AML-193 (cell line): Measurements from ENCODE around the gene TMEM123.

ENCODE experiments used
- DNase-seq, 2 experiments: peaks; one replicate each; lab custom pipeline; 2025; lab: John Stamatoyannopoulos, UW

The TMEM123 gene

GRCh38 chr11:102452461-102453301 lies at the start of gene TMEM123:
TMEM123 (minus strand) TSS chr11:102452765; CDS start chr11:102452623, 142 bp downstream.
- DNase-seq, result peak; percentile 80 to 86

- no peak for DNase-seq
These were observed 48.3 kb upstream of the TMEM123 start for GRCh38 chr11:102500829-102501228.

GRCh38 chr11:102499931-102500330 lies 47.4 kb upstream of the TMEM123 start:
- DNase-seq, result no peak

- no peak for DNase-seq
These were observed 46.6 kb upstream of the TMEM123 start for GRCh38 chr11:102499151-102499550.

GRCh38 chr11:102497061-102497460 lies 44.5 kb upstream of the TMEM123 start:
- no peak for DNase-seq

GRCh38 chr11:102495161-102496042 lies 42.8 kb upstream of the TMEM123 start:
- DNase-seq, result peak; percentile 71 to 73

- no peak for DNase-seq
These were observed 41.7 kb upstream of the TMEM123 start for GRCh38 chr11:102494216-102494615.

- no peak for DNase-seq
These were observed 41.0 kb upstream of the TMEM123 start for GRCh38 chr11:102493524-102493923.

GRCh38 chr11:102491969-102492368 lies 39.4 kb upstream of the TMEM123 start:
- DNase-seq, result no peak

GRCh38 chr11:102489186-102490145 lies 36.9 kb upstream of the TMEM123 start:
- DNase-seq, result no peak

GRCh38 chr11:102488208-102488607 lies 35.6 kb upstream of the TMEM123 start:
- DNase-seq, result no peak

- DNase-seq, result peak; percentile 74 to 80
These were observed 34.6 kb upstream of the TMEM123 start for GRCh38 chr11:102487214-102487613.

GRCh38 chr11:102486584-102486983 lies 34.0 kb upstream of the TMEM123 start:
- no peak for DNase-seq

GRCh38 chr11:102485095-102485722 lies 32.6 kb upstream of the TMEM123 start:
- no peak for DNase-seq

- no peak for DNase-seq
These were observed 29.9 kb upstream of the TMEM123 start for GRCh38 chr11:102482433-102482832.

- no peak for DNase-seq
These were observed 27.2 kb upstream of the TMEM123 start for GRCh38 chr11:102479733-102480132.

- DNase-seq, result peak in 1 of 2 experiments; percentile 11
These were observed 26.2 kb upstream of the TMEM123 start for GRCh38 chr11:102478673-102479299.

- peak; percentile 58 for DNase-seq
These were observed 24.2 kb upstream of the TMEM123 start for GRCh38 chr11:102476812-102477211.

- no peak for DNase-seq
These were observed 23.5 kb upstream of the TMEM123 start for GRCh38 chr11:102476069-102476468.

GRCh38 chr11:102473543-102473942 lies 21.0 kb upstream of the TMEM123 start:
- no peak for DNase-seq

GRCh38 chr11:102472127-102472526 lies 19.6 kb upstream of the TMEM123 start:
- DNase-seq, result no peak
